K562 (cell line): ENCODE results near the gene SHC1. TPM values are rescaled to one million over a fixed set of nuclear protein-coding genes. Genes with fewer than 3 reads are reported as not detected.
A peak's percentile ranks its signal among the peaks of the same experiment; 100 is the strongest.

ENCODE experiments used
- ELF4 ChIP-seq: fragments of 450-650 bp; formaldehyde crosslinking; IDR thresholded peaks from 2 replicates; pipeline ENCODE4 v1.4.0; 2022; ENCODE audit warnings: missing genetic modification characterization
- ETV6 ChIP-seq, 3 experiments: fragments of 150-350 bp in 1 of 3; sonication (generic) in 1 of 3; formaldehyde crosslinking in 1 of 3; IDR thresholded peaks; 2 replicates each; pipeline versions ENCODE4 v1.6.1 to v1.8.0; 2014 to 2022; ENCODE audit warnings: borderline replicate concordance in 2 of 3, low read depth in 2 of 3, antibody characterized with exemption in 1 of 3, low read length in 1 of 3, mild to moderate bottlenecking in 1 of 3, missing genetic modification reagents in 1 of 3
- FOSL1 ChIP-seq: fragments of 200-800 bp; sonication (Bioruptor generic); conservative IDR thresholded peaks from 2 replicates; pipeline ENCODE4 v1.6.1; 2016; ENCODE audit warnings: missing genetic modification characterization, missing compliant biosample characterization
- HINFP ChIP-seq: fragments of 450-650 bp; conservative IDR thresholded peaks from 2 replicates; pipeline ENCODE4 v1.6.1; 2016; ENCODE audit warnings: missing genetic modification characterization, low read depth, mild to moderate bottlenecking, control low read depth, missing compliant biosample characterization
- HMG20A ChIP-seq: fragments of 450-650 bp; formaldehyde crosslinking; conservative IDR thresholded peaks from 2 replicates; pipeline ENCODE4 v1.4.0; 2020; ENCODE audit warnings: mild to moderate bottlenecking, mixed read lengths
- HMGN3 ChIP-seq: IDR thresholded peaks from 2 replicates; pipeline ENCODE4 v1.6.1; 2011; ENCODE audit warnings: borderline replicate concordance, low read depth, mild to moderate bottlenecking, mixed read lengths, low read length; ENCODE audit not compliant: insufficient read length; ENCODE audit errors: extremely low read depth
- LEF1 ChIP-seq: fragments of 450-650 bp; IDR thresholded peaks from 2 replicates; pipeline ENCODE4 v1.6.1; 2016; ENCODE audit warnings: mild to moderate bottlenecking
- NCOR1 ChIP-seq: fragments of 450-650 bp; IDR thresholded peaks from 2 replicates; pipeline ENCODE4 v1.6.1; 2016; ENCODE audit warnings: mild to moderate bottlenecking, moderate library complexity
- PPARD ChIP-seq: fragments of 250-450 bp; sonication (Bioruptor Pico); IDR thresholded peaks from 2 replicates; pipeline ENCODE4 v1.8.0; 2022; ENCODE audit warnings: inconsistent platforms, mild to moderate bottlenecking, moderate library complexity
- PTRF ChIP-seq: fragments of 450-650 bp; IDR thresholded peaks from 2 replicates; pipeline ENCODE4 v1.6.1; 2016; ENCODE audit warnings: mild to moderate bottlenecking, missing genetic modification characterization, missing compliant biosample characterization
- SMAD2 ChIP-seq: fragments of 150-350 bp; IDR thresholded peaks from 2 replicates; pipeline ENCODE4 v1.6.1; 2014; ENCODE audit warnings: low read depth, mild to moderate bottlenecking, low read length
- STAT5A ChIP-seq: IDR thresholded peaks from 2 replicates; pipeline ENCODE4 v1.6.1; 2012; ENCODE audit warnings: low read length, inconsistent platforms, borderline replicate concordance
- TSC22D4 ChIP-seq: fragments of 450-650 bp; IDR thresholded peaks from 2 replicates; pipeline ENCODE4 v1.6.1; 2016; ENCODE audit warnings: missing genetic modification characterization, missing biosample characterization, control low read depth
- ZBTB9 ChIP-seq: fragments of 450-650 bp; formaldehyde crosslinking; IDR thresholded peaks from 2 replicates; pipeline ENCODE4 v1.4.0; 2020; ENCODE audit warnings: mild to moderate bottlenecking, moderate library complexity
- ZKSCAN3 ChIP-seq: fragments of 250-450 bp; sonication (Bioruptor Pico); IDR thresholded peaks from 2 replicates; pipeline ENCODE4 v1.4.0; 2020
- ZNF274 ChIP-seq: IDR thresholded peaks from 2 replicates; pipeline ENCODE4 v1.6.1; 2011; ENCODE audit warnings: low read depth, mild to moderate bottlenecking, low read length, moderate library complexity, borderline replicate concordance
- polyA plus RNA-seq, 8 experiments: library from polyadenylated mRNA; depleted of rRNA in 4 of 8; stranded (reverse) in 5 of 8; unstranded in 3 of 8; fragments of >200 nt; fragmentation: Nextera tagmentation in 2 of 8; fragmentation: Illumina TruSeq in 1 of 8; extraction: Ambion mirVana in 2 of 8; extraction: Trizol in 1 of 8; gene quantifications; 2 replicates each; pipeline versions ENCODE4 v1.2.1 to v1.2.3, GENCODE V29; 2011 to 2014; ENCODE audit warnings: inconsistent platforms in 1 of 8, missing spikeins in 1 of 8
- total RNA-seq, 7 experiments: library from RNA; depleted of rRNA in 6 of 7; stranded (reverse); fragments of >200 nt in 6 of 7; fragmentation: Illumina TruSeq in 2 of 7; extraction: Trizol in 2 of 7; gene quantifications; 2 replicates each; pipeline versions ENCODE4 v1.2.1 to v1.2.3, GENCODE V29; 2011 to 2021; ENCODE audit warnings: low replicate concordance in 1 of 7
- TF ChIP-seq, protein P1 (sequence below): IDR thresholded peaks from 2 replicates; pipeline ENCODE4 v1.6.1; 2012; ENCODE audit warnings: low read depth, low read length, improper control_type of control experiment, borderline replicate concordance
- TF ChIP-seq, protein P2 (sequence below), 2 experiments: fragments of 150-350 bp in 1 of 2; IDR thresholded peaks; 2 replicates each; pipeline ENCODE4 v1.6.1; 2012 to 2016; ENCODE audit warnings: low read depth in 2 of 2, low read length in 2 of 2, mild to moderate bottlenecking in 1 of 2, moderate library complexity in 1 of 2

Gene SHC1
- total and polyA plus RNA-seq, 9 of the 15 experiments (the other 6 are each of a cell fraction or from before 2014, with no cell fraction given), result 4.1 to 113 (median 51.9) TPM

DNA sequence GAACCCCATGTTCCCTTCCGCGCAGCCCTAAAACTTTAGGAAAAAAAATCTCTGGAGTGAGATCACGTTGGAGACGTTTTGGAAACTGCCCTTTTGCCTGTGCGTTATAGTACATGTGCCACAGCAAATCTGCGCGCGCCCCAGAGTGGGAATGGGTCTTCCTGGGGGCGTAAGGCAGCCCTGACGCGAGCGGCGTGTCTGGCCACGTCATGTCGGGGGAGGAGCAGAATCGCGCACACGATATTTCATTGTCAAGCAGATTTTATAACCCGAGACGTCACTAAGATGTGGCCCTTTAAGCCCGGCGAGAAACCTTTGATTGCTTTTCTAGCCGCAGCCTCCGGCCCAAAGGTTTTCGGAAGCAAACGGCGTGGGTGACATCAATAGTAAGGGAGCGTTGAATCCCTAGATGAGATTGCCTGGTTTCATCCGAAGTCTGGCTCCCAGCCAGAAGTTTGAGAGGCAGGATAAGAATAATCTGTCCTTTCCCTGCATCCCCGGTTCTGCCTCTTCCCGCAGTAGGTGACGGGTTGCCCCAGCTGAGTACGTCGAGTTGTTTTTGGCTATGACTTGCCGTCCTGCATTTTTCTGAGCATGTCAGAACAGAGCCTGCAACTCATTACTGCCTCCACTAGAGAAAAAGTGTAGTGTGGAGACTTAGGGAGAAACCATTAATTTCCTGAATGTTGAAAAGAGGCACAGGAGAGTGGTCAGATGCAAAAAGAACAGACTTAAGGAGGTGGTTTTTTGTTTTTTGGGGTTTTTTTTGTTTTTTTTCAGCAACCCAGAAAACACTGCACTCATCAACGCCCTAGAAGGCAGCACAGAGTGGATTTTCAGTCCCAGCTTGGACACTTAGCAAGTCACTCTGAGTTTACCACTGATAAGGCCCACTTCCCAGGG is 33.2 kb downstream of the SHC1 start (continued):
- TF ChIP-seq, protein P1, sequence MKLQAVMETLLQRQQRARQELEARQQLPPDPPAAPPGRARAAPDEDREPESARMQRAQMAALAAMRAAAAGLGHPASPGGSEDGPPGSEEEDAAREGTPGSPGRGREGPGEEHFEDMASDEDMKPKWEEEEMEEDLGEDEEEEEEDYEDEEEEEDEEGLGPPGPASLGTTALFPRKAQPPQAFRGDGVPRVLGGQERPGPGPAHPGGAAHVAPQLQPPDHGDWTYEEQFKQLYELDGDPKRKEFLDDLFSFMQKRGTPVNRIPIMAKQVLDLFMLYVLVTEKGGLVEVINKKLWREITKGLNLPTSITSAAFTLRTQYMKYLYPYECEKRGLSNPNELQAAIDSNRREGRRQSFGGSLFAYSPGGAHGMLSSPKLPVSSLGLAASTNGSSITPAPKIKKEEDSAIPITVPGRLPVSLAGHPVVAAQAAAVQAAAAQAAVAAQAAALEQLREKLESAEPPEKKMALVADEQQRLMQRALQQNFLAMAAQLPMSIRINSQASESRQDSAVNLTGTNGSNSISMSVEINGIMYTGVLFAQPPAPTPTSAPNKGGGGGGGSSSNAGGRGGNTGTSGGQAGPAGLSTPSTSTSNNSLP, result 0 out of 2 replicates have a peak, but pooled peaks have one; percentile 67
- TF ChIP-seq PPARD (no peak), TSC22D4 (no peak), ZNF274 (no peak), STAT5A (no peak), ELF4 (CRISPR knock-in tag) (no peak), HMG20A (CRISPR knock-in tag) (no peak), ZKSCAN3 (CRISPR knock-in tag) (no peak), ZBTB9 (CRISPR knock-in tag) (no peak), HMGN3 (no peak), FOSL1 (tag) (0 out of 2 replicates have a peak, but pooled peaks have one; percentile 33), ETV6 (IDR thresholded peaks at IDR 0.05; ENCODE audit: borderline replicate concordance in 1 of 2, low read depth in 2 of 2, low read length in 1 of 2) (no peak), ETV6 (CRISPR knock-in tag; IDR thresholded peaks at IDR 0.05; ENCODE audit: borderline replicate concordance) (no peak), NCOR1 (no peak), PTRF (tag) (no peak), SMAD2 (no peak), HINFP (tag) (no peak), LEF1 (peak; percentile 63; the same call in 1 of the 2 replicates)
- TF ChIP-seq, protein P2, sequence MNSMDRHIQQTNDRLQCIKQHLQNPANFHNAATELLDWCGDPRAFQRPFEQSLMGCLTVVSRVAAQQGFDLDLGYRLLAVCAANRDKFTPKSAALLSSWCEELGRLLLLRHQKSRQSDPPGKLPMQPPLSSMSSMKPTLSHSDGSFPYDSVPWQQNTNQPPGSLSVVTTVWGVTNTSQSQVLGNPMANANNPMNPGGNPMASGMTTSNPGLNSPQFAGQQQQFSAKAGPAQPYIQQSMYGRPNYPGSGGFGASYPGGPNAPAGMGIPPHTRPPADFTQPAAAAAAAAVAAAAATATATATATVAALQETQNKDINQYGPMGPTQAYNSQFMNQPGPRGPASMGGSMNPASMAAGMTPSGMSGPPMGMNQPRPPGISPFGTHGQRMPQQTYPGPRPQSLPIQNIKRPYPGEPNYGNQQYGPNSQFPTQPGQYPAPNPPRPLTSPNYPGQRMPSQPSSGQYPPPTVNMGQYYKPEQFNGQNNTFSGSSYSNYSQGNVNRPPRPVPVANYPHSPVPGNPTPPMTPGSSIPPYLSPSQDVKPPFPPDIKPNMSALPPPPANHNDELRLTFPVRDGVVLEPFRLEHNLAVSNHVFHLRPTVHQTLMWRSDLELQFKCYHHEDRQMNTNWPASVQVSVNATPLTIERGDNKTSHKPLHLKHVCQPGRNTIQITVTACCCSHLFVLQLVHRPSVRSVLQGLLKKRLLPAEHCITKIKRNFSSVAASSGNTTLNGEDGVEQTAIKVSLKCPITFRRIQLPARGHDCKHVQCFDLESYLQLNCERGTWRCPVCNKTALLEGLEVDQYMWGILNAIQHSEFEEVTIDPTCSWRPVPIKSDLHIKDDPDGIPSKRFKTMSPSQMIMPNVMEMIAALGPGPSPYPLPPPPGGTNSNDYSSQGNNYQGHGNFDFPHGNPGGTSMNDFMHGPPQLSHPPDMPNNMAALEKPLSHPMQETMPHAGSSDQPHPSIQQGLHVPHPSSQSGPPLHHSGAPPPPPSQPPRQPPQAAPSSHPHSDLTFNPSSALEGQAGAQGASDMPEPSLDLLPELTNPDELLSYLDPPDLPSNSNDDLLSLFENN (IDR thresholded peaks at IDR 0.05; ENCODE audit: low read depth in 2 of 2, low read length in 2 of 2), result no peak
